Fibroblast of villous mesenchyme (primary cell): ENCODE results near the gene PIH1D1. TPM values are rescaled to one million over a fixed set of nuclear protein-coding genes. Genes with fewer than 3 reads are reported as not detected.

ENCODE experiments used
- DNase-seq: peaks from one replicate; pipeline ENCODE4 v3.0.0-alpha.2; 2010; ENCODE audit warnings: low read depth
- H3K4me3 ChIP-seq: 2 replicates; pipeline ENCODE4 v1.5.1; 2011; ENCODE audit warnings: low read depth, mild to moderate bottlenecking, low read length
- CTCF ChIP-seq: IDR thresholded peaks from 2 replicates; pipeline ENCODE4 v1.5.1; 2012; ENCODE audit warnings: low read depth, mild to moderate bottlenecking, low read length; ENCODE audit not compliant: insufficient read depth
- total RNA-seq: library from RNA; depleted of rRNA; stranded (reverse); fragments of >200 nt; gene quantifications from 2 replicates; pipeline ENCODE4 v1.2.3, GENCODE V29; 2012

Gene PIH1D1
- total RNA-seq, 1 donor, result 91.1 TPM

GRCh38 chr19:49440439-49441209, 11.0 kb downstream of the PIH1D1 start:
- no peak overlapping the region for H3K4me3 ChIP-seq
- no peak for DNase-seq

GRCh38 chr19:49439836-49440235, 11.8 kb downstream of the PIH1D1 start:
- no peak for DNase-seq
- TF ChIP-seq CTCF, result no peak
- no peak overlapping the region for H3K4me3 ChIP-seq

More at GRCh38 chr19:49440439-49441209, 11.0 kb downstream of the PIH1D1 start:
- TF ChIP-seq CTCF, result no peak

DNA sequence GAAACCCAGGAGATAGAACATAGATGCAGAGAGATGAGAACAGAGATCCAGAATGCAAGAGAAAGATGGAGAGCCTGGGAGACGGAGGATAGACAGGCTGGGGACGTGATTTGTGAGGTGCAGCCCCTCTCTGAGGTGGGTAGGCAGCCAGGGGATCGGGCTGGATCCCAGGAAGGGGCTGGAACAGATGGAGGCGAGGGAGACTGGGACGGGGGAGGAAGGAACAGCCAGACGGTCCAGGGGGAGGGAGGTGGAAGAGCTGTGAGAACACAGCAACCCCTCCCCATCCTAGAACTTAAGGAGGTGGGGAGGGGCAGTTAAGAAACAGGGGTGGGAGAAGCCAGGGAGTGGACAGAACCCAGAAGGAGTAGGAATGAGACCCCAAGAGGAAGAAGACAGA, 13.4 kb downstream of the PIH1D1 start:
- TF ChIP-seq CTCF, result no peak
- no peak overlapping the region for H3K4me3 ChIP-seq
- DNase-seq, result no peak

- no peak for TF ChIP-seq CTCF
- no peak overlapping the region for H3K4me3 ChIP-seq
- no peak for DNase-seq
Measured at GRCh38 chr19:49437231-49437630, 14.4 kb downstream of the PIH1D1 start.

DNA sequence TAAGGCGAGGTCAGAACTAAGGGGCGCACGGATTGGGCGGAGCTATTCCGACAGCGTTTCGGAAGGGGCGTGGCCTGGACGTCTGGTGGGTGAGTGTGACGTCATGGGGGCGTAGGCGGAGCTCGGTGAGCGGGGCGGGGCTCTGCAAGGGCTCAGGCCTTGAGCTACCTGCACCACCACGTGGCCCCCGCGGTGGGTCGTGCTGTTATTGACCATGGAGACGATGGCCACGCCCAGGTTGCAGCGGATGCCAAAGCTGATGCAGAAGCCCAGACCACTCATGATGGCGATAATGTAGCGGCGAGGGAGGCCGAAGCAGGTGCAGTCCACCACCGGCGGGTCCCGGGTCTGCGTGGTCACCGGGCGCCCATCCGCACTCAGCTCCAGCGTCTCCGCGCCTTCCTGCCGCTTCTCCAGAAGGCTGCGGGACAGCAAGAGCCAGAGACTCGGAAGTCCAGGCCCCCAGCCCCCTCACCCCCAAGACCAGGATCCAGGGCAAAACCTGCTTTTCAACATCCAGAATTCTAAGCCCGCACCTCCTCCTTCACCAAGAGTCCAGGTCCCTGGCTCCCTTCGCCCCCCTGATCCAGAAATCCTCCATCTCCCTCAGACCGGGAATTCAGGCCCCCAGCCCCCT, 15.1 kb downstream of the PIH1D1 start:
- no peak for TF ChIP-seq CTCF
- H3K4me3 ChIP-seq, result no peak overlapping the region
- no peak for DNase-seq

DNA sequence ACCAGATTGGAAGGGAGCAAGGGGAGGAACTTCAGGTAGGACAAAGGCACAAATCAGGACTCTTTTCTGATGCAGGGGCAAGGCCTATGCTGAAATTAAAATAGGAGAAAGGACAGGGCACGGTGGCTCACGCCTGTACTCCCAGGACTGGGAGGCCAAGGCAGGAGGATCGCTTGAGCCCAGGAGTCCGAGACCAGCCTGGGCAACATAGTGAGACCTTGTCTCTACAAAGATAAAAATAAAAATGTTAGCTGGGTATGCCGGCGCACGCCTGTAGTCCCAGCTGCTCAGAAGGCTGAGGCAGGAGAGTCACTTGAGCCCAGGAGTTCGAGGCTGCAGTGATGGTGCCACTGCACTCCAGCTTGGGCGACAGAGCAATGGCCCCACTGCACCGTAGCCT, 15.9 kb downstream of the PIH1D1 start:
- DNase-seq, result no peak
- no peak overlapping the region for H3K4me3 ChIP-seq
- TF ChIP-seq CTCF, result no peak
